Chondrocyte (in vitro differentiated cells): ENCODE results near the gene RASGRF1. TPM values are rescaled to one million over a fixed set of nuclear protein-coding genes. Genes with fewer than 3 reads are reported as not detected.
A peak's percentile ranks its signal among the peaks of the same experiment; 100 is the strongest.

Experiments
- DNase-seq: peaks from one replicate; pipeline ENCODE4 v3.0.0; 2021; ENCODE audit warnings: mixed read lengths, low spot score
- H3K27ac Mint-ChIP-seq: one replicate; pipeline ENCODE4 v1.8.0; 2021; ENCODE audit warnings: mild to moderate bottlenecking, moderate library complexity, mixed read lengths; ENCODE audit not compliant: unreplicated experiment
- H3K27me3 Mint-ChIP-seq: 2 replicates; pipeline ENCODE4 v1.8.0; 2021; ENCODE audit warnings: low read depth, mixed read lengths
- H3K36me3 Mint-ChIP-seq: 2 replicates; pipeline ENCODE4 v1.8.0; 2021; ENCODE audit warnings: low read depth, mixed read lengths
- H3K4me1 Mint-ChIP-seq: 2 replicates; pipeline ENCODE4 v1.8.0; 2021; ENCODE audit warnings: low read depth, mild to moderate bottlenecking, mixed read lengths
- H3K4me3 Mint-ChIP-seq: one replicate; pipeline ENCODE4 v1.8.0; 2021; ENCODE audit warnings: mild to moderate bottlenecking, moderate library complexity, mixed read lengths; ENCODE audit not compliant: unreplicated experiment
- H3K9me3 Mint-ChIP-seq: 2 replicates; pipeline ENCODE4 v1.8.0; 2021; ENCODE audit warnings: low read depth, mixed read lengths
- total RNA-seq: library from RNA; stranded (reverse); gene quantifications from 3 replicates; pipeline ENCODE4 v1.2.1, GENCODE V29; 2021
- TF ChIP-seq, protein P1 (sequence below): fragments of 200-600 bp; sonication (generic); IDR thresholded peaks from 2 replicates; pipeline ENCODE4 v1.5.0; 2021; ENCODE audit warnings: antibody characterized with exemption, mild to moderate bottlenecking, moderate library complexity

Gene RASGRF1
- total RNA-seq, 1 donor from 2014 or later: 0.10 TPM

DNA sequence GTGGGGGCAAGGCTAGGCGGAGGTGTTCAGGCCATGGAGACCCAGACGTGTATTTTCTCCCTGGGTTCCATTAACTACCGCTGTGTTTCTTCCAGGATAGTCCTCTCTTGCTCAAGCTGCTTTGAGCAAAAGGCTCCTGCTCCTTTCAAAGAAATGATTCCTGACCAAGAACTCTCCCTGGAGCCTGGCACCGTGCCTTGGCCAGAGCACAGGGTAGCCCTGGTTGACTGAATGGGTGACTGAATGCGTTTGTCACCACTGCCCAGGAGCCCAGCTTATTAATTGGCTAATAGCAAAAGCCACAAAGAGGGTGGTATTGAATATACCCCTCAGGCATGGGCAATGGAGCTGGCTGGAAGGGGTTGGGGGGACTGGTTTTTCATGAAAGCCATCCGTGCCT, 13.9 kb downstream of the RASGRF1 start:
- Mint-ChIP-seq H3K36me3 (no peaks in the 10 kb centered on the region), H3K4me3 (no peak overlapping the region), H3K27me3 (peaks cover 29% of the 10 kb centered on the region), H3K9me3 (no peaks in the 10 kb centered on the region), H3K27ac (no peak overlapping the region), H3K4me1 (no peaks in the 10 kb centered on the region)
- DNase-seq: peak; percentile 28
- TF ChIP-seq, protein P1, sequence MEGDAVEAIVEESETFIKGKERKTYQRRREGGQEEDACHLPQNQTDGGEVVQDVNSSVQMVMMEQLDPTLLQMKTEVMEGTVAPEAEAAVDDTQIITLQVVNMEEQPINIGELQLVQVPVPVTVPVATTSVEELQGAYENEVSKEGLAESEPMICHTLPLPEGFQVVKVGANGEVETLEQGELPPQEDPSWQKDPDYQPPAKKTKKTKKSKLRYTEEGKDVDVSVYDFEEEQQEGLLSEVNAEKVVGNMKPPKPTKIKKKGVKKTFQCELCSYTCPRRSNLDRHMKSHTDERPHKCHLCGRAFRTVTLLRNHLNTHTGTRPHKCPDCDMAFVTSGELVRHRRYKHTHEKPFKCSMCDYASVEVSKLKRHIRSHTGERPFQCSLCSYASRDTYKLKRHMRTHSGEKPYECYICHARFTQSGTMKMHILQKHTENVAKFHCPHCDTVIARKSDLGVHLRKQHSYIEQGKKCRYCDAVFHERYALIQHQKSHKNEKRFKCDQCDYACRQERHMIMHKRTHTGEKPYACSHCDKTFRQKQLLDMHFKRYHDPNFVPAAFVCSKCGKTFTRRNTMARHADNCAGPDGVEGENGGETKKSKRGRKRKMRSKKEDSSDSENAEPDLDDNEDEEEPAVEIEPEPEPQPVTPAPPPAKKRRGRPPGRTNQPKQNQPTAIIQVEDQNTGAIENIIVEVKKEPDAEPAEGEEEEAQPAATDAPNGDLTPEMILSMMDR: no peak

DNA sequence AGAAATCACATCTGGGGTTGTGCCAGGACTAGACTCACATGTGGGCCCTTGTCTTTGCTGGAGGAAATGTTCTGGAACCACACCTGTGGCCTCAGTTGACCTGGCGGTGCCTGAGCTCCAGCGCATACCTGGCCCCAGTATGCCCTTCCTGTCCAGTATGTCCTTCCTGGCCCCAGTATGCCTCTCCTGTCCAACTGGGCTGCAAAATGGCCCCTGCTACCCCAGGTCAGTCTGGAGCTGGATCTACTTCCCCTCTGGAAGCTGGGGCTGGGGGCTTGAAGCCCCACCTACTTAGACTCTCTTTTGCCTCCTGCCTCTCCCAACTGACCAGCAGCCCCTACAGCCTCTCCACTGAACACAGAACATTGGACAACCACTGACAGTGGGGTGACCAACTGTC, 15.3 kb downstream of the RASGRF1 start:
- peaks cover 29% of the 10 kb centered on the region for H3K27me3 Mint-ChIP-seq
- H3K27ac Mint-ChIP-seq: no peak overlapping the region
- H3K36me3 Mint-ChIP-seq: no peaks in the 10 kb centered on the region
- H3K4me3 Mint-ChIP-seq: no peak overlapping the region
- TF ChIP-seq, protein P1: no peak
- H3K4me1 Mint-ChIP-seq: no peaks in the 10 kb centered on the region
- peak; percentile 20 for DNase-seq
- H3K9me3 Mint-ChIP-seq: no peaks in the 10 kb centered on the region

DNA sequence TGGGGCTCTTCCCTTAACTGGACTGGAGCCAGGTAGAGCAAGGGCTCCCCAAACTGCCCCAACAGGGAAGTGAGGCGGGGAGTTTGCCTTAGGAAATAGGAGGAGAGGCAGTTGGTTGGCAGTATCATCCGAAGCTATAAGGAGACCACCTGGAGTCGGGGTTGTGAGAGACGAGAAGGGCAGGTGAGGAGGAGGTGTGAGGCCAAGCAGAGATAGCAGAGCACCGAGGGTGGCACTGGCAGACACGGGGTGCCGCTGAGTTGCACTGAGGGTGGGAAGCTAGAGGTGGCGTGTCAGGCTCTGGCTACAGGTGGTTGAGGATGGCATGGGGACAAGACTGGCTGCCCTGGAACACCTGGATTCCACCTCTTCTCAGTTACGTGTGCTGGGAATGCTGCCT, 17.2 kb downstream of the RASGRF1 start:
- Mint-ChIP-seq H3K36me3 (no peaks in the 10 kb centered on the region), H3K4me3 (no peak overlapping the region), H3K27ac (no peak overlapping the region), H3K27me3 (peaks cover 31% of the 10 kb centered on the region), H3K4me1 (no peaks in the 10 kb centered on the region), H3K9me3 (no peaks in the 10 kb centered on the region)
- TF ChIP-seq, protein P1: no peak
- no peak for DNase-seq

DNA sequence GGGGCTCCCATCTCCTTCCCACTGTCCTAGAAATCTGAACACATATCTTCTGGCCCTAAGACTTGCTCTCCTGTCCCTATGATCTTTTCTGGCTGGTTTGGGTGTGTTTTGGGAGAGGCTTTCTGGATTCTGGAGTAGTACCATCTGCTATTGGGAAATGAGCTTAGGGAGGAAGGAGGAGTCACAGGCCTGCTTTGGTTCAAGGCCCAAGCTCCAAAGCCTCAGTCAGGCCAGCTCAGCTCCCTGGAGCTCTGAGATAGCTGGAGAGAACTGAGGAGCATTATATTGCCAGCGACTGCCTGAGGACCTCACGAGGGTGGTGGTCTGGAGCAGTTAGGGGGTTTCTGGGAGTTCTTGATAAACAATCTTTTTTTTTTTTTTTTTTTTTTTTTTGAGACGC, 18.7 kb downstream of the RASGRF1 start:
- DNase-seq: no peak
- Mint-ChIP-seq H3K36me3 (no peaks in the 10 kb centered on the region), H3K27ac (no peak overlapping the region)

DNA sequence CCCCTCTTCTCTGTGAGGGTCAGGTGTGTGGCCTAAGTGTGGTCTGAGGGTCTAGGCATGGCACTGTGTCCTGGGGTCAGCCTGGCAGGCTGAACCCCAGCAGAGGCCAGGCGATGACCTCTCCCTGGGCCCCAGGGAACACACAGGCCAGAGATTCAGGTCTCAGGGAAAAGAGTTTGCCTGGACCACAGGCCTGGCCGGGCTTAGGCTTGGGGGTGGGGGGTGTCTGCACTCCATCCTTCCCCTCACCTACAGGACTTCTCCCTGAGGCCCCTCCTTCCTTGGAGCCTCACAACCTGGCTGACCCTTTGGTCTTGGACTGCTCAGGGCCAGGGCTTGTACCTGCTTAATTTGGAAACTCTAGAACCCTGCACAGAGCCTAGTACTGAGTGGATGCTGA, 21.8 kb downstream of the RASGRF1 start:
- TF ChIP-seq, protein P1: no peak
- H3K36me3 Mint-ChIP-seq: no peaks in the 10 kb centered on the region
- no peaks in the 10 kb centered on the region for H3K4me1 Mint-ChIP-seq
- no peak overlapping the region for H3K27ac Mint-ChIP-seq
- no peak overlapping the region for H3K4me3 Mint-ChIP-seq
- peaks cover 28% of the 10 kb centered on the region for H3K27me3 Mint-ChIP-seq
- no peak for DNase-seq
- H3K9me3 Mint-ChIP-seq: no peaks in the 10 kb centered on the region

More for the DNA sequence above, 18.7 kb downstream of the RASGRF1 start:
- peaks cover 24% of the 10 kb centered on the region for H3K27me3 Mint-ChIP-seq
- H3K4me3 Mint-ChIP-seq: no peak overlapping the region
- no peaks in the 10 kb centered on the region for H3K4me1 Mint-ChIP-seq
- TF ChIP-seq, protein P1: no peak
- H3K9me3 Mint-ChIP-seq: no peaks in the 10 kb centered on the region
